ENCODE results near the gene CAPN2.
A peak's percentile ranks its signal among the peaks of the same experiment; 100 is the strongest.
"Not testable (repeated sequence)": the region's sequence is repeated elsewhere in the genome, so short reads cannot be mapped to it uniquely, and the experiment has no call there.

The CAPN2 gene

GRCh38 chr1:223726380-223727001, 14.2 kb downstream of the CAPN2 start:
- Histone ChIP-seq H3K9me3 (ENCODE audit: control insufficient read depth in 2 of 2, low read length in 2 of 2) (no peaks in the 10 kb centered on the region), H3K36me3 (ENCODE audit: control insufficient read depth in 2 of 2, insufficient read depth in 2 of 2, low read length in 2 of 2) (peaks cover 25 to 34% of the 10 kb centered on the region in 2 donors), H3K4me1 (ENCODE audit: control insufficient read depth in 2 of 2, insufficient read depth in 2 of 2, low read length in 2 of 2) (peaks cover 34 to 42% of the 10 kb centered on the region in 2 donors), H3K9ac (ENCODE audit: low read depth in 1 of 2, low read length in 2 of 2) (peak overlapping the region; percentile 24 to 27), H3K27me3 (ENCODE audit: control insufficient read depth in 2 of 2, insufficient read depth in 2 of 2, low read length in 2 of 2) (no peaks in the 10 kb centered on the region), H3K27ac (ENCODE audit: low read depth in 2 of 2, low read length in 2 of 2) (peak overlapping the region; percentile 63 to 67), H3K4me3 (ENCODE audit: low read length in 2 of 2) (no peak overlapping the region)

- Histone ChIP-seq H3K4me1 (ENCODE audit: control insufficient read depth in 2 of 2, insufficient read depth in 2 of 2, low read length in 2 of 2) (peaks cover 31 to 47% of the 10 kb centered on the region in 2 donors), H3K27ac (ENCODE audit: low read depth in 2 of 2, low read length in 2 of 2) (peak overlapping the region in 1 of 2 donors; percentile 67), H3K4me3 (ENCODE audit: low read length in 2 of 2) (no peak overlapping the region), H3K9ac (ENCODE audit: low read depth in 1 of 2, low read length in 2 of 2) (no peak overlapping the region), H3K36me3 (ENCODE audit: control insufficient read depth in 2 of 2, insufficient read depth in 2 of 2, low read length in 2 of 2) (peaks cover 24 to 34% of the 10 kb centered on the region in 2 donors), H3K9me3 (ENCODE audit: control insufficient read depth in 2 of 2, low read length in 2 of 2) (no peaks in the 10 kb centered on the region), H3K27me3 (ENCODE audit: control insufficient read depth in 2 of 2, insufficient read depth in 2 of 2, low read length in 2 of 2) (no peaks in the 10 kb centered on the region)
These were observed 15.2 kb downstream of the CAPN2 start for GRCh38 chr1:223727541-223727940.

GRCh38 chr1:223729906-223730305, 17.6 kb downstream of the CAPN2 start:
- Histone ChIP-seq H3K4me1 (ENCODE audit: control insufficient read depth in 2 of 2, insufficient read depth in 2 of 2, low read length in 2 of 2) (peaks cover 44 to 61% of the 10 kb centered on the region in 2 donors), H3K9me3 (ENCODE audit: control insufficient read depth in 2 of 2, low read length in 2 of 2) (no peaks in the 10 kb centered on the region), H3K27ac (ENCODE audit: low read depth in 2 of 2, low read length in 2 of 2) (no peak overlapping the region), H3K4me3 (ENCODE audit: low read length in 2 of 2) (no peak overlapping the region), H3K27me3 (ENCODE audit: control insufficient read depth in 2 of 2, insufficient read depth in 2 of 2, low read length in 2 of 2) (no peaks in the 10 kb centered on the region), H3K36me3 (ENCODE audit: control insufficient read depth in 2 of 2, insufficient read depth in 2 of 2, low read length in 2 of 2) (peaks cover 14 to 20% of the 10 kb centered on the region in 2 donors), H3K9ac (ENCODE audit: low read depth in 1 of 2, low read length in 2 of 2) (no peak overlapping the region)

GRCh38 chr1:223730479-223731132, 18.3 kb downstream of the CAPN2 start:
- Histone ChIP-seq H3K27me3 (ENCODE audit: control insufficient read depth in 2 of 2, insufficient read depth in 2 of 2, low read length in 2 of 2) (no peaks in the 10 kb centered on the region), H3K9ac (ENCODE audit: low read depth in 1 of 2, low read length in 2 of 2) (no peak overlapping the region), H3K9me3 (ENCODE audit: control insufficient read depth in 2 of 2, low read length in 2 of 2) (no peaks in the 10 kb centered on the region), H3K27ac (ENCODE audit: low read depth in 2 of 2, low read length in 2 of 2) (peak overlapping the region in 1 of 2 donors; percentile 17), H3K4me1 (ENCODE audit: control insufficient read depth in 2 of 2, insufficient read depth in 2 of 2, low read length in 2 of 2) (peaks cover 43 to 62% of the 10 kb centered on the region in 2 donors), H3K4me3 (ENCODE audit: low read length in 2 of 2) (no peak overlapping the region), H3K36me3 (ENCODE audit: control insufficient read depth in 2 of 2, insufficient read depth in 2 of 2, low read length in 2 of 2) (peaks cover 14 to 18% of the 10 kb centered on the region in 2 donors)

- no peaks in the 10 kb centered on the region for H3K27me3 ChIP-seq (ENCODE audit: control insufficient read depth in 2 of 2, insufficient read depth in 2 of 2, low read length in 2 of 2)
- H3K36me3 ChIP-seq (ENCODE audit: control insufficient read depth in 2 of 2, insufficient read depth in 2 of 2, low read length in 2 of 2): peaks cover 11 to 12% of the 10 kb centered on the region in 2 donors
- H3K4me1 ChIP-seq (ENCODE audit: control insufficient read depth in 2 of 2, insufficient read depth in 2 of 2, low read length in 2 of 2): peaks cover 38 to 59% of the 10 kb centered on the region in 2 donors
- peak overlapping the region in 1 of 2 donors; percentile 26 for H3K9ac ChIP-seq (ENCODE audit: low read depth in 1 of 2, low read length in 2 of 2)
- no peaks in the 10 kb centered on the region for H3K9me3 ChIP-seq (ENCODE audit: control insufficient read depth in 2 of 2, low read length in 2 of 2)
- peak overlapping the region; percentile 14 to 17 for H3K27ac ChIP-seq (ENCODE audit: low read depth in 2 of 2, low read length in 2 of 2)
- H3K4me3 ChIP-seq (ENCODE audit: low read length in 2 of 2): no peak overlapping the region
These were observed 18.9 kb downstream of the CAPN2 start for GRCh38 chr1:223731133-223731770.

GRCh38 chr1:223732993-223733798, 20.9 kb downstream of the CAPN2 start:
- H3K9ac ChIP-seq (ENCODE audit: low read depth in 1 of 2, low read length in 2 of 2): peak overlapping the region in 1 of 2 donors; percentile 53

GRCh38 chr1:223733898-223734852, 21.8 kb downstream of the CAPN2 start:
- H3K27me3 ChIP-seq (ENCODE audit: control insufficient read depth in 2 of 2, insufficient read depth in 2 of 2, low read length in 2 of 2): no peaks in the 10 kb centered on the region
- peaks cover 40 to 66% of the 10 kb centered on the region in 2 donors for H3K4me1 ChIP-seq (ENCODE audit: control insufficient read depth in 2 of 2, insufficient read depth in 2 of 2, low read length in 2 of 2)
- H3K36me3 ChIP-seq (ENCODE audit: control insufficient read depth in 2 of 2, insufficient read depth in 2 of 2, low read length in 2 of 2): peaks cover 0 to 2% of the 10 kb centered on the region in 2 donors
- H3K27ac ChIP-seq (ENCODE audit: low read depth in 2 of 2, low read length in 2 of 2): peak overlapping the region; percentile 35 to 65
- no peak overlapping the region for H3K4me3 ChIP-seq (ENCODE audit: low read length in 2 of 2)
- H3K9ac ChIP-seq (ENCODE audit: low read depth in 1 of 2, low read length in 2 of 2): peak overlapping the region in 1 of 2 donors; percentile 53
- H3K9me3 ChIP-seq (ENCODE audit: control insufficient read depth in 2 of 2, low read length in 2 of 2): no peaks in the 10 kb centered on the region

More at GRCh38 chr1:223732993-223733798, 20.9 kb downstream of the CAPN2 start:
- Histone ChIP-seq H3K9me3 (ENCODE audit: control insufficient read depth in 2 of 2, low read length in 2 of 2) (no peaks in the 10 kb centered on the region), H3K4me3 (ENCODE audit: low read length in 2 of 2) (no peak overlapping the region), H3K27ac (ENCODE audit: low read depth in 2 of 2, low read length in 2 of 2) (peak overlapping the region; percentile 35 to 41), H3K27me3 (ENCODE audit: control insufficient read depth in 2 of 2, insufficient read depth in 2 of 2, low read length in 2 of 2) (no peaks in the 10 kb centered on the region), H3K4me1 (ENCODE audit: control insufficient read depth in 2 of 2, insufficient read depth in 2 of 2, low read length in 2 of 2) (peaks cover 33 to 61% of the 10 kb centered on the region in 2 donors), H3K36me3 (ENCODE audit: control insufficient read depth in 2 of 2, insufficient read depth in 2 of 2, low read length in 2 of 2) (peaks cover 3 to 5% of the 10 kb centered on the region in 2 donors)

- H3K4me1 ChIP-seq (ENCODE audit: control insufficient read depth in 2 of 2, insufficient read depth in 2 of 2, low read length in 2 of 2): peaks cover 40 to 67% of the 10 kb centered on the region in 2 donors
- not testable (repeated sequence) for H3K9me3 ChIP-seq (ENCODE audit: control insufficient read depth in 2 of 2, low read length in 2 of 2); H3K27ac ChIP-seq (ENCODE audit: low read depth in 2 of 2, low read length in 2 of 2)
These were observed 24.3 kb downstream of the CAPN2 start for GRCh38 chr1:223736638-223737037.

GRCh38 chr1:223737342-223737741, 25.0 kb downstream of the CAPN2 start:
- Histone ChIP-seq H3K27me3 (ENCODE audit: control insufficient read depth in 2 of 2, insufficient read depth in 2 of 2, low read length in 2 of 2) (no peaks in the 10 kb centered on the region), H3K4me1 (ENCODE audit: control insufficient read depth in 2 of 2, insufficient read depth in 2 of 2, low read length in 2 of 2) (peaks cover 39 to 61% of the 10 kb centered on the region in 2 donors), H3K4me3 (ENCODE audit: low read length in 2 of 2) (no peak overlapping the region), H3K27ac (ENCODE audit: low read depth in 2 of 2, low read length in 2 of 2) (peak overlapping the region in 1 of 2 donors; percentile 11), H3K9ac (ENCODE audit: low read depth in 1 of 2, low read length in 2 of 2) (peak overlapping the region in 1 of 2 donors; percentile 33), H3K9me3 (ENCODE audit: control insufficient read depth in 2 of 2, low read length in 2 of 2) (no peaks in the 10 kb centered on the region), H3K36me3 (ENCODE audit: control insufficient read depth in 2 of 2, insufficient read depth in 2 of 2, low read length in 2 of 2) (peaks cover 2 to 3% of the 10 kb centered on the region in 2 donors)

More at GRCh38 chr1:223736638-223737037, 24.3 kb downstream of the CAPN2 start:
- H3K27me3 ChIP-seq (ENCODE audit: control insufficient read depth in 2 of 2, insufficient read depth in 2 of 2, low read length in 2 of 2); H3K4me3 ChIP-seq (ENCODE audit: low read length in 2 of 2); H3K36me3 ChIP-seq (ENCODE audit: control insufficient read depth in 2 of 2, insufficient read depth in 2 of 2, low read length in 2 of 2); H3K9ac ChIP-seq (ENCODE audit: low read depth in 1 of 2, low read length in 2 of 2): not testable (repeated sequence)

Measured in mucosa of rectum (tissue), 2 donors.